ENCODE data around the gene ZNF827.
A peak's percentile ranks its signal among the peaks of the same experiment; 100 is the strongest.

The ZNF827 gene, protein sequence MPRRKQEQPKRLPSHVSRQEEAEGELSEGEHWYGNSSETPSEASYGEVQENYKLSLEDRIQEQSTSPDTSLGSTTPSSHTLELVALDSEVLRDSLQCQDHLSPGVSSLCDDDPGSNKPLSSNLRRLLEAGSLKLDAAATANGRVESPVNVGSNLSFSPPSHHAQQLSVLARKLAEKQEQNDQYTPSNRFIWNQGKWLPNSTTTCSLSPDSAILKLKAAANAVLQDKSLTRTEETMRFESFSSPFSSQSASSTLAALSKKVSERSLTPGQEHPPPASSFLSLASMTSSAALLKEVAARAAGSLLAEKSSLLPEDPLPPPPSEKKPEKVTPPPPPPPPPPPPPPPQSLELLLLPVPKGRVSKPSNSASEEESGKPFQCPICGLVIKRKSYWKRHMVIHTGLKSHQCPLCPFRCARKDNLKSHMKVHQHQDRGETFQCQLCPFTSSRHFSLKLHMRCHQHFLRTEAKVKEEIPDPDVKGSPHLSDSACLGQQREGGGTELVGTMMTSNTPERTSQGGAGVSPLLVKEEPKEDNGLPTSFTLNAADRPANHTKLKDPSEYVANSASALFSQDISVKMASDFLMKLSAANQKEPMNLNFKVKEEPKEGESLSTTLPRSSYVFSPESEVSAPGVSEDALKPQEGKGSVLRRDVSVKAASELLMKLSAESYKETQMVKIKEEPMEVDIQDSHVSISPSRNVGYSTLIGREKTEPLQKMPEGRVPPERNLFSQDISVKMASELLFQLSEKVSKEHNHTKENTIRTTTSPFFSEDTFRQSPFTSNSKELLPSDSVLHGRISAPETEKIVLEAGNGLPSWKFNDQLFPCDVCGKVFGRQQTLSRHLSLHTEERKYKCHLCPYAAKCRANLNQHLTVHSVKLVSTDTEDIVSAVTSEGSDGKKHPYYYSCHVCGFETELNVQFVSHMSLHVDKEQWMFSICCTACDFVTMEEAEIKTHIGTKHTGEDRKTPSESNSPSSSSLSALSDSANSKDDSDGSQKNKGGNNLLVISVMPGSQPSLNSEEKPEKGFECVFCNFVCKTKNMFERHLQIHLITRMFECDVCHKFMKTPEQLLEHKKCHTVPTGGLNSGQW

DNA sequence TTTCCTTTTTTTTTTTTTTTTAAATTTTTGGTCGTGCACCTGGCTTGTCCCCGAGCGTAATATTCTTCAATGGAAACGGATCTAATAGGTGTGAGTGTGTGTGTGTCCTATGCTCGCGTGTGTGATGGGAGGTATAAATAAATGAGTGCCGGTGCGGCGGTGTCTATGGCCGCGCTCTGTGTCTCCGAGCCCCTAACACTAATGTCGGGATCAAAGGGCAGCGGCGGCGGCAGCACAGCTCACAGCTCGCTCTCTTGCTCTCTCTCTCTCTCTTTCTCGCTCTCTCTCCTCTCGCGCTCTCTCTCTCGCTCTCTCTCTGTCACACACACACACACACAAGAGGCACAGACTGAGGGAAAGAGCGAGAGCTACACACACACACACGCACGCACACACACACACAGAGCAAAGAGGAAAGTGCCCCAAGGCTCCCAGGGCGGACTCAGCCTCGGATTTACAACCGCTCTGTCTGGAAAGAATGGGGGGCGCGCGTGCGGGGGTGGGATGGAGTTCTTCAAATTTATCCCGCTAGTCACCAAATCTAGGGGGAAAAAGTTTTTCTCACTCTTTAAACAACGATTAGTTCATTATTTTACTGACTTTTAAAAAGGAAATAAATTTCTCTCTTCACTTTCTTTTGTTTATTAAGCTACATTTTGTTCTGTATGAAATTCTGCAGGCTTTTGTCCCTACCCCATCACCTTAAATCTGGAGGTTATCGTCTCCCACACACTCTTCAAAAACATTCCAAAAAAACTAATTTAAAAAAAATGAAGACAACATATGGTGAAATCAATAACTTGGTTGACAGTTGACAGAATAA is at the start of gene ZNF827:
TSS of gene ZNF827 (minus strand) at position 206 of the 823 bp plus-strand sequence. CDS start 416 bp downstream, outside the sequence.
- DNase-seq, result peak; percentile 72

DNA sequence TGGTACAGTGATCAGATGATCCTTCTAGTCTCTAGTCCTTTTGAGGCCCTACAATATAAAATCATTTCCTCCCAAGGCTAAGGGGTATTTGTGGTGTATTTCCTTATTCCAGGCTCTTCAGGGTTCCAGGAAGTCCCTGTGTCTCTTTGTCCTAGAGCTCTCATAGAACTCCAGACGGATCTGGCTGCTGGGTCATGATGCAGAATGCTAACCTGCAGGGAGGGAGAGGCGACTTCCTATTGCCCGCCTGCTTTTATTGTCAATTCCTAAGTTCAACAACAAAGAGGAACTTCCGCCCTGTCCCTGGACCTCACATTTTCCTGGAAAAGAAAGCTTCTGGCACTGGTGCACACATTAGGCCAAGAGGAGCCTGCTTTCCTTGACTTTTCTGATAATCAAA is 45.9 kb upstream of the ZNF827 start:
- no peak for DNase-seq

DNA sequence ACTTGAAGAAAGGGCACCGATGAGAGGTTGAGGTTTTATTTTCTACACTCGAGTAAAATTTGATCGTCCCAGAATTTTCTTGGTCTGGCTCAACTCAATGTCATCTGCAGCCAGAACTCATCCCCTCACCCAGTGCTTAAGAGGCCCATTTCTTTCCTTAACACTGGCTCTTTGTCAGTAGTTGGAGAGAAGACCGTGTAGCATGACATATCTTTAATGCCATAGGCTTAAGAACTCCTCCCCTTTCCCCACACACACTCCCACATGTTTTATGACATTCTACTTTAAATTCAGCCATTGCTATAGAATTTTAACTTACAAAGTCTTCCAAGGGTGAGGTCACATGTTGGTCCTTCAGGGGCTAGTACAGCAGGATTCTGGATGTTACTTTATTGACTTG is 44.2 kb upstream of the ZNF827 start:
- no peak for DNase-seq

DNA sequence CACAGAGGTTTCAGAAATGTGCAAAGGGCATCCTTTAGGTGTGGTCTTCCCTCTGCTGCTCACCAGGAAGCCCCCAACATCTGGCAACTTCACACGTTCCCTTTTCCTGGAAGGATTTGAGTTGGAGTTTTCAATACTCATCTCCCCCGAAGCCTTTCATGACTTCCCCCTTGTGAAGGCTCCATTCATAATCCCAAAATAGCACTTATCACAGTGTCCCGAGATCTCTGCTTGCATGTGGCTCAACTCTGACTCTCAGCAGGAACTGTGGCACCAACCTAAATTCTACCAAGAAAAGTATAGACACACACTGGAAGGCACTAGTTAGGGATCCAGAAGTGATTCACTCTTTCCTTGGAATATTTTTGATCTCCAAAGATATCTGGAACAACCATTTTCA is 40.5 kb upstream of the ZNF827 start:
- DNase-seq, result no peak

DNA sequence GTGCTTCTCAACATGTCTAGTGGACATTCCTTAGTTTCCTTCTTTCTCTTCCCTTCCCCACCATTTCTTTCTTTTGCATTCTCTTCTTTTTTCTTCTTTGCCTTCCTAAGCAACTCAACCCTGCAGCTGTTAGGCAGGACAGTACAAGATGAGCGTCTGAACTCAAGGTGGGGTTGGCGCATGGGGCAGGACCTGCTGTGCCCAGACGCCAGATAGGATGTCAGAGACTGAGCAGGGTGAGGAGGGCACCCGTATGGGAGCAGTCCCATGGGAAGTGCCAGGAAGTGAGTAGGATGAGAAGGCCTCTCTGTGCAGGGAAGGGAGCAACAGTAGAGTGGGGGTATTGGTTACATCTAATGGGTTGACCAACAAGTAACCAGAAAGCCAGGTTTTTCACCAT is 38.1 kb upstream of the ZNF827 start:
- DNase-seq, result no peak

DNA sequence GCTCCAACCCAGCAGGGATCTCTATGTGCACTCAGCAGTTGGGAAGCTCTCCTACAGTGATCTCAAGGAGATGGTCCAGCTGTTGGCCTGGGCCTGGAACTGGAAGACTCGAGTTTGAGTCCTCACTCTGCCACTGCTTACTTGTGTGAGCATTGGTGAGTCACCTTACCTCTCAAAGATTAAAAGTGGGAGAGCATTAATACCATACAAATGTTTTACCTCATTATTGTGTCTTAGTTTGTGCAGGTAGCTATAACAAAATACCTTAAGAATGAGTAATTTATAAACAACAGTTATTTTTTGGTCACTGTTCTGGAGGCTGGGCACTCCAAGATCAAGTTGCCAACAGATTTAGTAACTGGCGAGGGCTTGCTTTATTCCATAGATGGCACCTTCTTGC is 21.4 kb upstream of the ZNF827 start:
- no peak for DNase-seq

DNA sequence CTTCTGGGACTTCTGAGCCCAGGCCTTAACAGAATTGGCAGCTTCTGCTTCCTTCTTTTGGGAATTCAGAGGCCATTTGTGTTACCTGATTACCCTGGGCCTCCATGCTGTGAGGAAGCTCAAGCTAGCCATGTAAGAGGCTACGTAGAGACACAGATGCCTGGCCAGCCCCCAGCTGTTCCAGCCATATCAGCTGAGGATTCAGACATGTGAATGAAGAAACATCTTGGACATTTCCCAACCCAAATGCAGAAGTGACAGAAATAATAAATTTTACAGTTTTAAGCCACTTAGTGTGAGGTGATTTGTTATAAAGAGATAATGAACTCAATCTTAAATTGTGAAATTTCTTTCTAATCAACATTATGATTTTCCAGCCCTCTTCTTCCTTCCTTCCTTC is 18.7 kb upstream of the ZNF827 start:
- no peak for DNase-seq

DNA sequence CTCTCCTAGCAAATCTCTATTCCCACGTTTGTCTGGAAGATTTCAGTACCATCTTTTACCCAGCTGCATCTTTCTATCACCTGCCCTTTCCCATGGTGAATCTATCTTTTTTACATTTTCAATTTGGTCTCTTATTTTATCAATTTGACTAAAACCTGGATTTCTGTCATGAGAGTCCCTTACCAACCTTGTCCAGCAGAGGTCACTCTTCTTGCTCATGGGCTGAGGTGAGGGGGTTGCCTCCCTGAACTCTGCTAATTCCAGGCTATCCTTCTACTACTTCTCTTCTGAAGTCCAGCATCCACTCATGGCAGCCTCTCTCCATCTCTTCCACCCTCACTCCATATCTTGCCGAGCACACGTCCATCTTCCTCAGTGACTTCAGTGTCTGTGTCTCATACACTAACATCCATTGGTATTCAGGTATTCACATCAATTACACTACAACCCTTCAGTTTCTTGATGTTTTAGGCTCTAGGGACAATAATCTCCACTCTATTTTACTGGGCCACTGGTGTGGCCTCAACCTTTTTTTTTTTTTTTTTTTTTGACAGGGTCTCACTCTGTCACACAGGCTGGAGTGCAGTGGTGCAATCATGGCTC is 17.8 kb upstream of the ZNF827 start:
- peak; percentile 29 for DNase-seq

DNA sequence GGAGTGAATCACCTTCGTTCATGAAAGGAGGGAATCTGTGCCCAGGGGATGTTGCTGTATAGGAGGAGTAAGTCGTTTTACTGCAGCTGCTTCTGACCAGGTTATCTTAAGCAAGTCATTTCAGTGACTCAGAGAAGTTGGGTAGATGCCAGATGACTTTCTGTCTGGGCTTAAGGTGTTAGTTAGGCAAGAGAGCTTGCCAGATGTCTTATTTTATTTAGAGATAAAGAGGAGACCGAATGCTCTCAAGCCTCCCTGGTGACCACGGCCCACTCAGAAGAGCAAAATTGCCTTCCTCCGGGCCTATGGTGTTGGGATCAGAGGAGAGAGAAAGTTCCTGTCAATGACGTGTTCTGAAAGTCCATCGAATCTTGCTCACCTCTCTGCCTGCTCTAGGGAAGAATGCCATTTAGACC is 16.3 kb upstream of the ZNF827 start:
- no peak for DNase-seq

DNA sequence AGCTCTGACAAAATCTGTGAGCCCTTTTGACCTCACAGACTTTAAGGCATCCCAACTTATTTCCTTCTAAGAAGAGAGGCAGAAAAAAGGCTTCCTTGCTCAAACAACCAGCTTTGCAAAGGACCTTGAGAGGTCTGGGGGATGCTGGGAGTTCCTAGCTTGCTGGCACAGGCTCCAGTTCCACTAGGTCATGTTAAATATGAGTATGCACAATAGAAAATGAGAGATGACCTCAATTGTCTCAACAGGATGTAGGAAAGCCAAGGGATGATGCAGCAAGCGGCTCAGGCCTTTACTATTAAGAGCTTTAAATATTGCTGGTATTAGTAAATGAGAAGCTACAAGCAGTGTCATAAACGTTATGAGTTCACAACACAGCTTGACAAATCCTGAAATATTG is 13.3 kb upstream of the ZNF827 start:
- DNase-seq, result no peak

DNA sequence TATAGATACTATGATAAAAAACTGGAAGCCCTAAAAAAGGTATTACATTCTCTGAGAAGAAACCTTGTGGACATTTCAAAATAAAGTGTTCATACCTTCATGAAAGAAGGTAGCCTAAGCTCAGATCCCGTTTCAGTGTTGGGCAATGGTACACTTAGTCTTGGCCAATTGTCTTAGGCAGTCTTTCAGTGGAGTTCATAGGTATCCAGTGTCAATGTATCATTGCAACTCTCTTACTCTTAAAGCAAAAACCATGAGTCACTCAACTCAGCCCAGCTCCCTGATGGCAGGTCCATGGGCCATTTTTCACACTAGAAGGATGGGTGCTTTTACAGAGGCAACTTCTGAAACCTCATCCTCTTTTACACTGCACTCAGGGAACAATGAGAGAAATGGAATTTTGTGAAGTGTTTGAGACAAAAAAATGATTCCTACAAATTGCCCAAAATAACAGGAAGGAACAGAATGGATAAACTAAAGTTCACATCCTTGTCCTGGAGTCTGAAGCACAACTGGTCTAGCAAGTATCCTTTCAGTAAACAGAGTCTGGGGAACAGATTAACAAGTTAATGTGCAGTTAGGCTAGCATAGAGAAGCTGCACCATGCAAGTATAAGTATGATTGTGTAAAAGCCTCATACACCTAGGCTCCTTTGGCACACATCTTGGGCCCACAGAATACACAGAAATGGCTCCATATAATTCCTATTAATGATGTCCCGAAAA is 7.0 kb upstream of the ZNF827 start:
- DNase-seq, result no peak

DNA sequence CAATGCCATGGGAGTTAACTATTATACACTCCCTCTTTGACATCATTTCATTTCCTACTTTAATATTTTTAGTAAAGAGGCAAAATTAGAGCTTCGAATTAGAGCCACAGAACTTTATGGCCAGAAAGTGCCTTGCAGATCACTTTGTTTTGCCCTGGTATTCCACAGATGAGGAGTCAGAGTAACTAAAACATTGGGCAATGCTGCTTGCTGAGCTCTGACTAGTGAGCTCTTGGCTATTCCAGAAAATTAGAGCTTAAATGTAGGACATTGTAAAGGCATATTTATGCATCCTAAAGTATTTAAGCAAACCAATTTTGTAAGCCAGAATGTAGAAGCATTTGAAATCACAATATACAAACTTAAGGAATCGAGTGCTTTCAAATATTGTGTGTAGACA is 6.3 kb upstream of the ZNF827 start:
- DNase-seq, result no peak

DNA sequence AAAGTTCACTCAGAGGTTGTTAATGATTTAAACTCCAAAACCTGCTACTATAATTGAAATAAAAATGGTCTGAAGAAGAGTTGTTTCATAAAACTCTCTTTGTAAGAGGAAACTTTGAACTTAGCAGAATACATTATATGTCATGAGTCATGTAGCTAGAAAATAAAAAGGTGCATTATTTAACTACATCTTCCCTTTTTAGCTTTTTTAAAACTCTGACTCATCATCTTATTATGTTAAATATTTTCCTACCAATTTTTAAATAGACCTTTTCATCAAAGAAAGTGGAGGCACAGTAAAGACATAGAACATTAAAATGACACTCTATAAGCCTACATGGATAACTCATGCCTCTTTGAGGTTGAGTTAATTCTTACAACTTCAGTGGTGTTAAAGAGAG is 1.2 kb upstream of the ZNF827 start:
- DNase-seq, result no peak

DNA sequence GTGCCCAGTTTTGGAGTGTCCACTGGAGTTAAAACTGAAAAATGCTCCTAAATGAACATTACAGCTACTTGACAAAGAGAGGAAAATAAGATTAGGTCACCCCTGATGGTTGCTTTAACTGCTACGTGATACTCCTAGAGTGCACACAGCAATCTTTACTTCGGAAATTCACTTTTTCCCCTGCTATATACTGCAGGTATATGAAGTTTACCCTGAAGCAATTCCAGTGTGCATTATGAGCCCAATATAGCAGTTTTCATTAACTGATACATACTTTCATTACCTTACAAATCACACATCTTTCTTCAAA is 773 bp upstream of the ZNF827 start:
- DNase-seq, result no peak

DNA sequence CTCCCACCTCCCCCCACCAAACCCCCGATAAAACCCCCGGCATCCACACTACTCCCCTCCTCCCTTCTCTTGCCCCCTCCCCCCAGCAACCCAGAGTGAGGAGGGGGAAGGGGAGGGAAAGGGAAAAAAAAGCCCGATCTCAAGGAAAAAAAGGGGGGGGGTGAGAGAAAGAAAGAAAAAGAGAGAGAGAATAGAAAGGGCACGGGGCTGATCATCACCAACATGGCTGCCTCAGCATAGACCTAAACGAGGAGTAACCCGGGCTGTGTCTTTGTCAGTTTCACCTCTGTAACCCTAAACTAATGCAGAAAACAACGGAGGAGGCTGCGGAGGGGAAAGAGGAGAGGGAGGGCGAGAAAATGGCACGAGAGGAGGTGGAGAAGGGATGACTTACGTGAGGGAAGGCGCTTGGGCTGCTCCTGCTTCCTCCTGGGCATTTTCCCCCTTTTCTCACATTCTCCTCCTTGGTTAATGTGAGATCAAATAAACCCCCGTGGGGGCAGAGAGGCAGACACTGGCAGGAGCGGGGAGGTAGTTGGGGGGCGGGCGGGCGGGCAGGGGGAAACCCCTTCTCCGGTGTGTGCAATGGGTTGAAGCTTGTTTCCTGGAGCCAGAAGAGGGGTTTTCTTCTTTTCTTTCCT is 532 bp downstream of the ZNF827 start:
- peak; percentile 56 for DNase-seq

DNA sequence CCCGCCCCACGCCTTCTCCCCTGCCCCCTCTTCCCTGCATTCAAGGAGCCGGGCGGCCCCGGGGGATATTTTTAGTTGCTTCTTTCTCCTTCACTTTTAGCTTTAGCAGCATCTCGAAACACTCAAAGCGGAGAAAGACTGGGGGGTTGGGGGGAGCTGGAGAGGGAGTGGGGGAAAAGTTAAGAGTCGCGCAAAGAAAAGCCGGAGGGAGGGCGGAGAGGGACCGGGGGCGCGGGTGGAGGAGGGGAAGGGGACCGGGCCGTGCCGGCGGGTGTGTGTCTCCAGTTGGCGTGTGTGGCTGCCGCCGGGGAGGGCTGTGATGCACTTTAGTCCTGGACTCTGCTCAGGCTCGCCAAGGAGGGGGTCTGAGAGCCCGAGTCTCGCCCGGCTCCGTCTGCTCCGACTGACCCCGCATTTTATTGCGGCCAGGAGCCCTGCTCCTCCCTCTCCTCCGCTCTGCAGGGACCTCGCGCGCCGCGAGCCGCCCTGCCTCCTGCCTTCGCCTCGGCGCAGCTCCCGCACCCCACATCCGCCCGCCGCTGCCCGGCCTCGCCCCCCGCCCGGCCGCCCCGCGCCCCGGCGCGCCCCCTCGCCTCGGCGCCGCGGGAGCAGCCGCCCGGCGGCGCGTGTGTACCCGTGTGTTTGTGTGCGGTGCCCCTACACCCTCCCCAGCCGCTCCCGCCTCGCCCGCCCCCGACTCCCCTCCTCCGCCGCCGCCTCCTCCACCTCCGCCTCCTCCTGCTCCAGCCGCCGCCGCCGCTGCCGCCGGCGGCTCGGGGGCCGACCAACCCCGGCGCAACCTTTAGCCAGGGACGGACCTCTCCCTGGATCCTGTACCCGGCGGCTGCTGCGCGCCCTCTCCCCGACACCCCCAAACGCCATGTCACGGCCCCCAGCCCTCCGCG is 1.4 kb downstream of the ZNF827 start:
- peak; percentile 70 for DNase-seq

DNA sequence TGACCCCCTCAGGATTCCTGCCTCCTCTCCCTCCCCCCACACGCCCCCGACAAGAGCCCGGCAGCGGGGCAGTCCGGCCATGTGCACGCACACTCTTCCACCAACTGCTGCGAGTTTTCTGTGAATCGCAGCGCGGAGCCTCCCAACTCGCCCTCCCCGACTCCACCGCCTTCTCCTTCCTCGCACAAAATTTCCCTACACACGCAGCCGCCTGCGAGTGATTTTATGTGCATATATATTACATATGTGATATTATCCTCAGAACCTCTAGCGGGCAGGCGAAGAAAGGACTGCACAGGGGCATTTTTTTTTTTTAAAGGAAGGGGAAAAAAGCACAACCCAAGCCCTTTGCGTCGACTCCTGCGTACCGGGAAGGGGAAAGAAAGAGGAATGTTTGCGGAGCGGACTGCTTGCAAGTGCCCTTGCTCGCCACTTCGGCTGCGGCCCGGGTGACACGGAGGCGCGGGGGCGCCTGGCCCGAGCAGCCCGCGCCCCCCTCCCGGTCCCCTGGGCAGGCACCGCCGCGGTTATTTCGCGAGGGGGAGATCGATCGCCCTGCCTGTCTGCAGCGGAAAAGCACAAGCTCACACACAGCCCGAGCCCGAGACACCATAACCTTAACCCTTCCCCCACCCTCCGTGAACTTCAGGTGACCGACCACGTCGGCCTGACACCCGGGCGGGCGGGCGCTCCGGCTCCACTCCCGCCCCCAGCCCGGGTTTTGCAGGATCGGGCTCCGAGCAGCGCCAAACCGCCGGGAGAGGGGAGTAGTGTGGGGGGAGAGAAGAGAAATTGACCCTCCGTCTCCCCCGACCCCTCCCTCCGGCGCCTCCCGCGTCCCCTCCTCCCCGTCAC is 2.3 kb downstream of the ZNF827 start:
- peak; percentile 70 for DNase-seq

DNA sequence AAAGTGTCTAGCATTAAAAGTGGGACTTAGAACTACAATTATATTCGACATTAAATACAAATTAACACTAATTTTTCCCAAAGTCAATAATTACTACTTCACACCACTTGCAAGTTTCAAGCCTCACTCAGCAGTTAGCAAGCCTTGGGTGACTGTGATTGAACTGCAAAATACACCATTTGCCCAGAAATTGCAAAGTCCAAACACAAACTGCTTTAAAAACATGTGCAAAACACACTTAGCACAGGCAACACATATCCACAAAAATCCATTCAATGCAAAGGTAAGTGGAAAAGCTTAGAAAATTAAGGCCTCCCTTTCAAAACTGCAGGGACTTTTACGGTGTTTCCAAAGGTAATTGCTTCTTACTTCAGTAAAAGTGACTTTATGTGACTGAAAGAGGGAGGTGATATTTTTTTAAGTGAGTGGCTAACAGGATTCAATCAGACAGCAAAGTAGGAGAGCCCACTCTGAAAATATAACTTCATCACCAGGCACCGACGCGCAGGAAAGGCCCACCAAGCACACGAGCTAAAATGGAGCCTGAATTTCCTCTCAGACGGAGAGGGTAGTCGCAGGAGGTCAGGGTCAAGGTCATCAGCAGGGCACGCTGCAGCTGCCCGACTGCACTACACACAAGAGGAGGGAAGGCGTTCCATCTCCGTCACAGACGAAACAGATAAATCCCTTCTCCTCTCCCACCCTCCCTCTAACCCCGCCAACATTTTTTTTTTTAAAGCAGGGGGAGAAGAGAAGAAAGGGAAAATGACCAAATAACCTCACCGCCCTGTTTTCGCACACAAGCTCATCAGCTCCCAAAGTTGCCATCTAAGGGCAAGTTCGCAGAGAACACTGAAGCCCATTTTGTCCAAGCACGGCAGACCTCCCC is 3.1 kb downstream of the ZNF827 start:
- DNase-seq, result peak; percentile 43

All from NCI-H1092 treated with DMSO at 0.1 percent for 48 hours (cell line).